ENCODE measurements around the gene CDH12. TPM values are rescaled to one million over a fixed set of nuclear protein-coding genes. Genes with fewer than 3 reads are reported as not detected.
"Not testable (repeated sequence)": the region's sequence is repeated elsewhere in the genome, so short reads cannot be mapped to it uniquely, and the experiment has no call there.

Gene CDH12
- total RNA-seq, 2 donors from 2014 or later: not detected

- H3K4me1 ChIP-seq: no peaks in the 10 kb centered on the region
- H3K27ac ChIP-seq: no peak overlapping the region
- no peak overlapping the region for H3K4me3 ChIP-seq
- no peaks in the 10 kb centered on the region for H3K27me3 ChIP-seq
- H3K36me3 ChIP-seq: no peaks in the 10 kb centered on the region
- no peaks in the 10 kb centered on the region for H3K9me3 ChIP-seq
- DNase-seq (ENCODE audit: low spot score): no peak
- TF ChIP-seq CTCF (IDR thresholded peaks at IDR 0.05): no peak
Measured at GRCh38 chr5:22036061-22036460, 817.1 kb downstream of the CDH12 start.

GRCh38 chr5:22033066-22033465 is 820.1 kb downstream of the CDH12 start:
- Histone ChIP-seq H3K9me3 (no peaks in the 10 kb centered on the region), H3K27ac (no peak overlapping the region), H3K27me3 (no peaks in the 10 kb centered on the region), H3K4me1 (no peaks in the 10 kb centered on the region), H3K4me3 (no peak overlapping the region), H3K36me3 (no peaks in the 10 kb centered on the region)
- DNase-seq (ENCODE audit: low spot score): no peak
- no peak for TF ChIP-seq CTCF (IDR thresholded peaks at IDR 0.05)

- TF ChIP-seq CTCF (IDR thresholded peaks at IDR 0.05): no peak
- no peaks in the 10 kb centered on the region for H3K9me3 ChIP-seq
- no peaks in the 10 kb centered on the region for H3K36me3 ChIP-seq
Measured at GRCh38 chr5:22023784-22024183, 829.4 kb downstream of the CDH12 start.

GRCh38 chr5:22012893-22013292 is 840.3 kb downstream of the CDH12 start:
- not testable (repeated sequence) for H3K36me3 ChIP-seq; H3K4me3 ChIP-seq; DNase-seq (ENCODE audit: low spot score)

More at GRCh38 chr5:22023784-22024183, 829.4 kb downstream of the CDH12 start:
- Histone ChIP-seq H3K27ac (no peak overlapping the region), H3K4me3 (no peak overlapping the region), H3K4me1 (no peaks in the 10 kb centered on the region), H3K27me3 (no peaks in the 10 kb centered on the region)
- no peak for DNase-seq (ENCODE audit: low spot score)

GRCh38 chr5:22010808-22011207 is 842.3 kb downstream of the CDH12 start:
- not testable (repeated sequence) for H3K36me3 ChIP-seq; H3K4me3 ChIP-seq; DNase-seq (ENCODE audit: low spot score); H3K9me3 ChIP-seq; H3K27me3 ChIP-seq; H3K4me1 ChIP-seq; H3K27ac ChIP-seq

More at GRCh38 chr5:22012893-22013292, 840.3 kb downstream of the CDH12 start:
- H3K9me3 ChIP-seq, H3K27ac ChIP-seq, H3K27me3 ChIP-seq, H3K4me1 ChIP-seq: not testable (repeated sequence)

- H3K27ac ChIP-seq; H3K36me3 ChIP-seq; H3K4me1 ChIP-seq; H3K9me3 ChIP-seq; H3K27me3 ChIP-seq; H3K4me3 ChIP-seq; DNase-seq (ENCODE audit: low spot score): not testable (repeated sequence)
Measured at GRCh38 chr5:22001097-22001496, 852.0 kb downstream of the CDH12 start.

- not testable (repeated sequence) for H3K9me3 ChIP-seq; H3K27me3 ChIP-seq; DNase-seq (ENCODE audit: low spot score); H3K4me1 ChIP-seq; H3K36me3 ChIP-seq; H3K4me3 ChIP-seq; H3K27ac ChIP-seq
Measured at GRCh38 chr5:21985799-21986198, 867.3 kb downstream of the CDH12 start.

- not testable (repeated sequence) for H3K4me3 ChIP-seq; H3K27me3 ChIP-seq; H3K27ac ChIP-seq; H3K36me3 ChIP-seq; DNase-seq (ENCODE audit: low spot score); H3K9me3 ChIP-seq; H3K4me1 ChIP-seq
Measured at GRCh38 chr5:21951571-21951970, 901.6 kb downstream of the CDH12 start.

- Histone ChIP-seq H3K4me1 (no peaks in the 10 kb centered on the region), H3K4me3 (no peak overlapping the region), H3K36me3 (no peaks in the 10 kb centered on the region), H3K27ac (no peak overlapping the region), H3K9me3 (no peaks in the 10 kb centered on the region), H3K27me3 (no peaks in the 10 kb centered on the region)
- no peak for DNase-seq (ENCODE audit: low spot score)
- TF ChIP-seq CTCF (IDR thresholded peaks at IDR 0.05): no peak
Measured at GRCh38 chr5:21931116-21931515, 922.0 kb downstream of the CDH12 start.
